Stimulated activated CD4-positive, alpha-beta T cell treated with anti-CD3 and anti-CD28 coated beads, Interleukin-15, amount 100 ng/mL, for 48 hours (primary cell): ENCODE data around the gene FOXO1.

Experiments used
- DNase-seq, 2 donors: peaks; one replicate each; pipeline ENCODE4 v3.0.0-alpha.2; 2020; ENCODE audit warnings: low read depth in 2 of 2

Gene FOXO1

DNA sequence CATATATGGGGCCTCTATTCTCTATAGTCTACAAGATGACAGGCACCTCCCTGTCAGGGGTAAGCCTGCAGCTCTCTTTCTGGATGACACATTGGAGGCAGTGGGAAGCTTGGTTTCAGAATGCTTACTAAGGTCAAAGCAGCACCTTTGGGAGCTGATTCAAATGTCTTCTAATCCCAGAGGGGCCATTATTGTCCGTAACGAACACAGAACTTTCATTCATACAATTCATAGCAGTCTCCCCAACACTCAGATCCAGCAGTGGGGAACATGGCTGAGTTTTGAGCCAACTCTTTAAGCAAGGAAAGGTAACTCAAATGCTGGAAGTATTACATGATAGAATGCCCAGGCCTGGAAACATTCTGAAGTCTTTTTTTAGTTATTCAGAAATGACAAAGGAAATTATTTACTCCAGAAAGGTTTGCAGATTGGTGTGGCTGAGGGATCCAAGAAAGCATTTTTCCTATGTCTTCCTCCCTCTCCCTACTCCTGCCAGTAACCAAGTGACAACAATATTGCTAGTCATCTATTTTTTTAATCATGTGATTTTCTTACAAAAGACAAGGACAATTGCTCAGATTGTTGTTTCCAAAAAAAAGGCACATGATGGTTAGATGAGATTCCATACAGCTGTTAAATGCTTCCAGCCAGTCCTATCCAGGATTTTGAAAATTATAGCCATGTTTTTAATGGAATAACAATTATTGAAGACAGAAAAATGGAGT is 118.7 kb downstream of the FOXO1 start:
- DNase-seq = no peak

DNA sequence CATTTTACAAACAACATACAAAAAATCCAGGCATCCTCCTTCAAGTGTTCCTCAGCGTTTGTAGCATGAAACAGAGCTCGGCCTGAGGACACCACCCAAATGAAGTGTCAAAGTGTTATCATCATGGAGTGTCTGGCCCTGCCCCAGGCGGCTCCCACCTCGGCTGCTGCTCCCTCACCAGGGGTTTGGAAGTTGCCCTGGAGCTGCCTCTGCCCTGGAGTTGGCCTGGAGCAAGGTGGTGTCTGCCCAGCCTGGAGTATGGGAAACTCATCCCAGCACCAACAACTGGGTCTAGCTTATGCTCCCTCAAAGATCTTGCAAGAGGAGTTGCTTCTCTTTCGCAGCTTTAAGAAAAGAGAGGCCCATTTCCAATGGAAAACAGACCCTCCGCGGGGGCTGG is 120.4 kb downstream of the FOXO1 start:
- DNase-seq = no peak

DNA sequence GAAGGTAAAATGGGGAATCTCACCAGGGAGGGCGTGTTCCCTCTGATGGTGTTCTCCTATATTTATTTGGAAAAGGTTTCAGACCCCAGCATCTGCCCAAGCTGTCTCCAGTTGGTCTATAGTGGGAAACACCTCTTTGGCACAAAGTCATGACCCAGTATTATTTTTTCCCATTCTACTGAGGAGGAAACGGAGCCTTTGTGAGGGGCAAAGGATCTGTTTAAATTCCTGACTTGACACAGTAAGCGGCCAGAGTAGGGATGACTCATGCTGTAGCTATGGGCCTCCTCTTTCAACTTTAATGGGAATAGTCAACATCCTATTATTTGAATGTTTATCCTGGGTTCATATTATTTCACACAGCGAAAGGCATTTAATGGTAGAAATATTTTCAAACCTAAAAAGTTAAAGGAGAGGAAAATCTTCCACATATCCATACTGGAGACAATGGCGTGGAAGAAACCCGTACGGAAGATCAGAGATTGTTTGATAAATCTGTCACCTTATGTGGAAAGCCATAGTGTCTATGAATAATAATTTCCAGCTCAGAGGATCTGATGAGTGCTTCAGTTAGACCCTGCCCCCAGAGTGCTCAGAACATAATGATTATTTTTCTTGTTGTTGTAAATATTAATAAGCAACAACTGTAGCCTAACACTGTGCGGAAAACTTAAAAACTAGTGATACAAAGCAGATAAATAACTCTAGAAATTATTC is 126.0 kb downstream of the FOXO1 start:
- no peak for DNase-seq

DNA sequence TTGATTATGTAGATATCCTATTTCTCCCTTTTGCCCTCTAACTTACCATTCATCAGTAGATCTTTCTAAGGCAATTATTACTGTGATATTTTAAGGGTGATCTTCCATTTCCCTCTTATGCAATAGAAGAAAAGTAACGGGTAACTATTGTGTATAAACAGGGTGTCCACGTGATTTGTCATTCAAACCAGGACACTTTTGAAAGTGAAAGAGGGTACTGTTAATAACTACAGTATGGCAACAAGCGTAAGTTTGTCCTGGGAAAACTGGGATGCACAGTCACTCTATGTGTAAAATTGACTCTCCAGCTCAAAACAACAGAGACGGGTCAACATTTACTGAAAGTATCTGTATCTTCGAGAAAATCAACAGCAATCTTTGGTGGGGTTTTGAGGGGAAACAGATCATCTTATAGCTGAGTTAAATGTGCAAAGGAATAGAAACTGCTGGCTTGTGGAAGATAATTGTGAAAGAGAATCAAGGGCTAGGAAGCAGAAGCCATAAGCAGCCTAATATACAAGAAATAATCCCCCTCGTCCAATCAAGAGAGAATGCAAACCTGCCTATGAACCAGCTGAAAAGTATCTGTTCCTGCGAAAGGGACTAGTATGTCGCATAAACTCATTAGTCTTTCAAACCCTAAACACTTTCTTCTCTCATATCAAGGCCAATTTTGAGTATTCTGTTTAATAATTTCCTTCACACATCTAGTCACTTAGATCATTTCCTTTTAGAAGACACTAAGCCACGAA is 126.7 kb downstream of the FOXO1 start:
- no peak for DNase-seq

DNA sequence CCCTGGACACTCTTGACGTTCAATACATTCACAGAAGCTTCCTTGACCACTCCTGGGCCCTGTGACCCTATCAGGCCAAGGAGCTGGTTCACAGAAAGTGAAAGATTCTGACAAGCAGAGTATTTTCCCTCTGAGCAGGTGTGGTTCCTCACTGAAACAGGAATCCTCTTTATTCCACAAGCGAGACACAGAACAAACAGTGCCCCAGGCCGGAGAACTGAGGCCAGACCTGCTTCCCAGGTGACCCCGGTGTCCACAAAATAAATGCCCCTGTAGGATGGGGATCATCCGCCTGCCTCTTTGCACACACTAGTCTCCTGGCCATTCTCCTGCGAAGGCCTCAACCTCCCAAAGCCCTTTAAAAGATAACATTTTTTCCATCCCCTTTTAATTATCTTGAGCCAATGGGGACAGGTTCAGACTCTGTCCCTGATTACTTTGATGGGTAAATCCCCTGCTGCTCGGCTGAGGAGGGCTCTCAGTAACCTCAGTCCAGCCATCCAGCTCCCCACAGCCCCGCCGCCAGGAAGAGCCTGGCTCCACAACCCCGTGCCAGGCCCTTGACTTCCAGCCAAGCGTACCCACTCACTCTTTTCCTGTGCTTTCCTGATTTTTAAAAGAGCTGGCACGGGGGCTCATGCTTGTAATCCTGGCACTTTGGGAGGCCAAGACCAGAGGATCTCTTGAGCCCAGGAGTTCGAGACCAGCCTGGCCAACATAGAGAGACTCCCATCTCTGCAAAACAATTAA is 129.1 kb downstream of the FOXO1 start:
- DNase-seq = no peak

DNA sequence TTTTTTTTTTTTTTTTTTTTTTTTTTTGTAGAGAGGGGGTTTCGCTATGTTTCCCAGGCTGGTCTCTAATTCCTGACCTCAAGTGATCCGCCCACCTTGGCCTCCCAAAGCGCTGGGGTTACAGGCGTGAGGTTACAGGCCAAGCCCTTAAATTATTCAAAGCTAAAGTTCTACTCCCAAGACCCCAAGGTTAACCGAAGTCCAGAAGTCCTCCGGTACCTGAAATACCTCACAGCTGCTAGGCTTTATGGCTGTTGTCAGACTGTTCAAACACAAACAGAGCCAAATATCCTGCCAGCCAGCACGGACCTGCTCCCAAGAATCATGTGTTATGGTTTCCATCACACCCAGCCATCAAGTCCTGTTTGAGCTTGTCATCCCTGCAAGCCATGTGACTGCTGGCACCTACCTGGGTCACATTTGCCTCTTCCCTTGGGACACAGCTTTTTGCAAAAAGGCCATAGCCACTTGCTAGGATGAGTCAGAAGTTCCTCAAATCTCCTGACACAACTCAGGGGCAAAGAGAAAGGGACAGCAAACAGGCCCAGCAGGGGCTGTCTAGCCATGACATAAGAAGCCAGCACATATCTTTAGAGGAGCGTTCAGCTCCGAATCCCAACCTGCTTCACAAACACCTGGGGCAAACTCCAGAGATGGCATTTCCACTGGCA is 129.9 kb downstream of the FOXO1 start:
- DNase-seq = no peak

DNA sequence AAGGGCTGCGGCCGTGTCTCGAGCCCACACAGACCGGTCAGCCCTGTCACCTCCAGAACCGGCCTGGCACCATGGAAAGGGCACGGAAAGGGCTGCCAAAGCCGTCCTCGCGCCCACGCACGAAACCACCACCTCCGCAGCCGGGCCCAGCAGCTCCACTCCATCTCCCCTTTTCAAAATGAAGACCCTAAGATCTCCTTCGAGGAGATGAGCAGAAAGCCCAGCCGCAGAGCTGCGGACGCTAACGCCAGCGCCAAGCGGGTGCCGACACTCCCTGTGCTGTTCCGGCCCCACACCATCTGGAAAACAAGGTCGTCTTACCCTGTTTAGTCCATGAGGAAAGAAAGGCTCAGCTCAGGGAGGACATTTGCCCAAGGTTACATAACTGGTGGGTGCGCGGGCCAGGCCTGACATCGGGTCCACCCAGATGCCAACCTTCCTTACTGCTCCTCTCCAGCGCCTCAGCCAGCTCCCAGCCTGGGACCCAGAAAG is 131.1 kb downstream of the FOXO1 start:
- DNase-seq = no peak

DNA sequence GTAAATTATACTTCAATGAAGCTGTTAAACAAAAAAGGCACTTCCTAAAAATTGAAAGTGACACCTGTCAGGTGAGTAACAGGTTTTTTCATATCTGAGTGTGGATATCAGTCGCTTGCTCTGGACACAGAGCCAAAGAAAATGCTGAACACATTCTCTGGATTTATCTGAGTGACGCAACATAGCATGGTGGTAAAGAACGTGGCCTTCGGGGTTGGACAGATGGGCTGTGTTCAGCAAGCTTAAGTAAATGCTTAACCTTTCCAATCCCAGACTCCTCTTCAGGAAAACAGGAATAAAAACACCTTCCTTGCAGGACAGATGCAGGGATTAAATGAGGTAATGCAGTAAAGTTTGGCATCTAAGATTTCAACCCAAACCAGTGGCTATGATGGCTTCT is 132.0 kb downstream of the FOXO1 start:
- DNase-seq = no peak

DNA sequence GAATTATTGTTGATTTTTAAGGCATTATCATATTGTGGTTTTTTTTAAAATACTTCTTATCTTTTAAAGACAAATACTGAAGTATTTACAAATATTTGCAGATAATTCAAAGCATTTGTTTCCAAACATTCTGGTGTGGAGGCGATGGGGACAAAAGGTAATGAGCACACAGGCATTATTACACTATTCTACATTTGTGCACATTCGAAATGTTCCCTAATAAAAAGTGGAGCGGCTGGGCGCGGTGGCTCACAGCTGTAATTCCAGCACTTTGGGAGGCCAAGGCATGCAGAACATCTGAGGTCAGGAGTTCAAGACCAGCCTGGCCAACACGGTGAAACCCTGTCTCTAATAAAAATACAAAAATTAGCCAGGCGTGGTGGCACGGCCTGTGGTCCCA is 133.4 kb downstream of the FOXO1 start:
- DNase-seq = no peak

DNA sequence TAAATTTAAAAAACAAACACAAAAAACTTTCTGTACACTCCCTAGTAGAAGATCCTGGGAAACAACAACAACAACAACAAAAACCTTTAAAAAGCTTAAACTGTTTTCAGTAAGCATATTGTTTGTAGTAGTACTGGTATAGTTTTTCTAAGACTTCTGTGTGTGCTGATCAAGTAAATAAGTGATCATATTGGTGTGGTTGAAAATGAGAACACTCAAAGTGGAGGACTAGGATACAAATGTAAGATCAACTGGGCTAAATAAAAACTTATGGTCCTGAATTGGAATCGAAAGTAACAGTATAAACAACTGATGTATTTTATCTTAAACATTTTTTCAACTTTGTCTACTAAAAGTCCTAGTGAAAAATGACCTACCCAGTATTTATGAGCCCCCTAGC is 135.5 kb downstream of the FOXO1 start:
- DNase-seq = no peak

DNA sequence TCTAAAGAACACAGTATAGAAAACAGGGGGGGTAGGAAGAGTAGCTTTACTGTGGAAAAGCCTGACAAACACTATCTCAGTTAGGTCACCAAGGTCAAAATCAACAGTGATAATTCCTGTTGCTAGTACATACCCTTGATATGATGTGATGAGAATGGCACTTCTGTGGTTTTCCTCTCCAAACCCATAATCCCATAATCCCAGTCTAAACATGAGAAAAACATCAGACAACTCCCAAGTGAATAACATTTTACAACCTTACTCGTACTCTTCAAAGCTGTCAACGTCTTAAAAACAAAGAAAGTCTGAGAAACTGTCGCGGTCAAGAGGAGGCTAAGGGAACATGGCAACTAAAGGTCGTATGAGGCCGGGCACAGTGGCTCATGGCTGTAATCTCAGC is 137.6 kb downstream of the FOXO1 start:
- DNase-seq = no peak

DNA sequence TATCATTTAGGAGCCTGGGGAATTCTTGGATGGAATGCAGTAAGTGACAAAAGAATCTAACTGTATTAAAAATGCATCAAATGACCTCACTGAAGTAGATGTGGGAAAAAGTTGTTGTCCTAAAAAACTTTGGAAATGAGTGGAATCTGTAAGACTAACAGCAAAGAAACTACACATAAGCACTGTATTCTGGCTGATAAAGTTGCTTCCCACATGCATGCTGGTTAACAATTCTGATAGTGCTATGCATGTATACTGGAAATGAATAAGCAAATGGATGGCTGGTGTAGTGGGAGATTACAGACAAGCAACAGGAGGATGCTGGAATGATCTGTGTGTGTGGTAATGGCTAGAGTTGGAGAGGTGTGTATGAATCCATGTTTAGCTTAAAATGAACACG is 138.5 kb downstream of the FOXO1 start:
- no peak for DNase-seq

DNA sequence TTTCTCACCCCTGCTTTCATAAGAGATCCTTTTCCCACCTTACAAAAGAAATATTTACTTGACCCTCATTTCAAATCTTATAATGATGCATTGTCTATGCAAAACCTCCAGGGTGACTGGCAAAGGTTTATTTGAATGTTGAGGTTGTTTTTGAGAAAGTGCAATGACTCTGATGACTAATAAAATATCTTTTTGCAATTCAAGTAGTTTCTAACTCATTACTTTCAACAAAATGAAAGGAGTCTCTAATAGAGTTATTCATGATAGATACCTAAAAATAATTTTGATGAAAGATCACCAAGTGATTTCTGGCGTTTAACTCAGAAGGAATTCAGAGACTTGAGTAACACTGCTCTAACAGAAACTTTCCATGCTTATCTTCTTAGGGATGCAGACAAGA is 144.2 kb downstream of the FOXO1 start:
- no peak for DNase-seq

DNA sequence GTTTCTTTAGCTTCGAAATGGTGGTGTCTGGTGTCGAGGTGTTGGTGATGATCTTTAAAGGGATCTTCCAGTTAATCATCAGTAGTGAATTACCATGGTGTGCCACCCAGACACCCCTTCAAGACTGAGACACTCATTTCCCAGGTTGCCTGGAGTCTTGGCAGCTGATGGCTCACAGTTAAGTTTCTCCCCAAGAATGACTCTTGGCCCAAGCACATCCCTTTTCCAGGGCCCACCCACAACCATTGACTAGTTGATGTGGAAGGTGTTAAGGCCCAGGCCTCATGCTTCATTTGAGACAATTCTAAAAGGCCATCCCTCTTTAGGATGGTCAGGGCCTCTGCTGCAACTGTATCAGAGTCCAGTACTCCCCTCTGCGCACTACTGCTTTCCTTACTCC is 145.5 kb downstream of the FOXO1 start:
- DNase-seq = peak in 1 of 2 donors; percentile 16

DNA sequence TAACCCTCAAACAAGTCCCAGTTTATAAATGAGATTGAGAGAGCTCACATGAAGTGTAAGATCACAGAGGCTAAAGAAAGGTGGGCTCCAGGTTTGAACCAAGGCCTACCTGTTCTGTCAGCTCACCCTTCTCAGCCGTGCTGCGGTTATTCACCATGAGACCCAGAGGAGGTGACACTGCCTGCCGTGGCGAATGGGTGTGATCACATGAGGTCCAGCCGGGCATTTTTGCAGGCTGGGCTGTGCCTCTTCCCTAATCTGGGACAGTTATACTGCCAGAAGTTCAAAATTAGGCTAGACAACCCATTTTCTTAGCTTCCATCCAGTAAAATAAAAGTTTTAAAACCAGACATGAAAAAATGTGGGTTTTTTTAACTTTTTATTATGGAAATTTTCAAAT is 146.8 kb downstream of the FOXO1 start:
- no peak for DNase-seq

DNA sequence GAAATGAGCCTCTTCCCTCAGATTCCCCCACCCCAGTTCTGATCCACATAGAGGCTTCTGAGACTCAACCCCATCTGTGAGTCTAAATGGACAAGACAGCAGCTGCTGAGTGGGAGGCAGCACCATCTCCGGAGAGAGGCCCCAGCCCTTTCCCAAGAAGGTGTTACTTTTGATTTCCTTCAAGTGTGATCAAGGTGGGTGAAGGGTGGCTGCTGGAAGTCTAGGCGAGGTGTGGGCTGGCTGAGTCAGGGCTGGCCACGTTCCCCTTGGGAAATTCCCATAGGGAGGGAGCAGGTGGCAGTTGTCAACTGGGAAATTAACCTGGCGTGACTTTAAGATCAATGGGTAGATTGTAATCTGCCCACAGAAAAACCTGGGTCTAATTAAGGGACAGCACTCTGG is 148.0 kb downstream of the FOXO1 start:
- DNase-seq = peak; percentile 61 to 69

DNA sequence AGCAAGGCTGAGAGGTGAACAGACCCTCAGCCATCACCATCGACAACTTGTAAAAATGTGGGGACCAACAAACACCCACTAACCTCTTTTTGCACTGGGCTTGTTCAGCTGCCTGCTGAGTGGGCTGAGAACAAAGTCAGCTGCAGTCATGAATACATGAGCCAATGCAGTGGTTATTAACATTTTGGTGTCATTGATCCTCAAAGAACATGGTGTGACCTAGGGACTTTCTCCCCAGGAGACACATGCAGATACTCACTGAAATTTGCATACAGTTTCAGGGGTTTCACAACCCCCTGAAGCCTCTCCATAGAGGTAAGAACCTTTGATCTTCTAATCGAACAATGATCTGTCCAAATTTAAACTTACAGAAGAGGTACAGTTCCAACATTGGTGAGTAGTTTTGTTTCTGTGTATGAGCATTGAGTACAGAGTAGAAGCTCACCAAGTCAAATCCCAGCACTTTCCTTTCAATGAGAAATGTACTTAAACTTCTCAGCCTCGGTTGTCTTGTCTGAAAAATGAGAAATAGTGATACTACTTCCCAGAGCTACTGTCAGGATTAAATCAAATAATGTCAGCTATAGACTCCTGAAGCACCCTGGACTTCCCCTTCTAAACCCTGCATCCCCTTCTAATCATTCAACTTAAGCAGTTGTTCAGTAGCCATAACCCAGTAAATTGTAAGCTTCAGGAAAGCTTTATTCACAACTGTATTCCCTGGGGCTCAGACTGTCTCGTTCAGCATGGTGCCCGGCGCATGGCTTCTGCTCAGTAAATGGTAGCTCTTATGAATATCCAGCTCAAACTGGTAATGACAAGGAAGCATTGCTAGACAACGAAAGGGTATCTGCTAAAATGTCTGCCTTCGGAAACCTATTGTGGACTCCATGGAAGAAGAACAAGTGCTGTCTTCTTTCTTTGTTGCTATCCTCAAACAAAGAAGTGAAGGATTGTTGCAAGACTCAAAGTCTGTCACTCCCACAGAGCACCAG is 148.7 kb downstream of the FOXO1 start:
- peak in 1 of 2 donors; percentile 11 for DNase-seq

DNA sequence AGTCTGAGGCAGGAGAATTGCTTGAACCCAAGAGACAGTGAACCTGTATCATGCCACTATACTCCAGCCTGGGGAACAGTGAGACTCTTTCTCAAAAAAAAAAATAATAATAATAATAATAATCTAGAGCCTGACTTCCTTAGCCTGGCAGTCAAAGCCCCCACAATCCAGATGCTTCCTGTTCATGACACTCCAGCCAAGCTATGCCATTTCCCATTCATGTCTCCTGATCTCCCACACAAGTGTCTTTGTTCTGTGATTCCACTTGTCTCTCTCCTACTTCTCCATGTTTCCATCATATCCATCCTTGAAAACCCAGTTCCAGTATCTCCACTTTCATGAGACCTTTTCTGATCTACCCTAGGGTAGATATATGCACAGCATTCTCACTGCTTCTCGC is 150.7 kb downstream of the FOXO1 start:
- DNase-seq = no peak

DNA sequence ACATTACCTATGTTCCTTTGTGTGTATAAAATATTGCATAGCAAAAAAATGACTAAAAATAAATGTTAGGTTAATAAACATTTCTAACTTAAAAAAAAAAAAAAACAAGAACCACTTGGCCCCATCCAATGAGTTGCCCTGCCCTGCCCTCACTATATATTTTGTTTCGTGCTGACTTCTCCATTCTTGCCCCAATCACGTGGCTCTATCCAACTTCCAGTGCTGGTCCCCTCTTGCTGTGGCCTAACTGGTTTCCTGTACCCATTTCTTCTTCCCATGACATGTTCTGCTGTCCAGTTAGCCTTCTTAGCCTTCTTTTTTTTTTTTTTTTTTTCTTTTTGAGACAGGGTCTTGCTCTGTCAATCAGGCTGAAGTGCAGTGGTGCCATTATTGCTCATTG is 151.6 kb downstream of the FOXO1 start:
- no peak for DNase-seq

DNA sequence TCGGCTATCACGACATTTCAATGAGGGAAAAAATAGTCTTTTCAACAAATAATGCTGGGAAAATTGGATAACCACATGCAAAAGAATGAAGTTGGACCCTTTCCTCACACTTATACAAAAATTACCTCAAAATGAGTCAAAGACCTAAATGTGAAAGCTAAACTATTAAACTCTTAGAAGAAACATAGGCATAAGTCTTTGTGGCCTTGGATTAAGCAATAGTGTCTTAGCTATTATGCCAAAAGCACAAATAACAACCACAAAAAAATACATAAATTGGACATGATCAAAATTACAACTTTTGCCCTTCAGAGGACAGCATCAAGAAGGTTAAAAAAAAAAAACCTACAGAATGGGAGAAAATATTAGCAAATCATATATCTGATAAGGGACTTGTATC is 156.6 kb downstream of the FOXO1 start:
- no peak for DNase-seq
